A549 (cell line): ENCODE measurements around the gene TMEM186. TPM values are rescaled to one million over a fixed set of nuclear protein-coding genes. Genes with fewer than 3 reads are reported as not detected.

Experiments
- ATAC-seq, 2 experiments: fragments of 200-7000 bp in 1 of 2; fragments of >200 bp in 1 of 2; cut with Nextera tagmentation in 1 of 2; cut with Tn5 transposase in 1 of 2; 3 replicates each; pipeline versions ENCODE4 v1.8.0 to v1.9.1; 2018 to 2020; ENCODE audit warnings: mild to moderate bottlenecking in 1 of 2, moderate library complexity in 1 of 2
- CTCF ChIA-PET: fragments of 300-600 bp; sonication (Branson Sonifier 250); formaldehyde crosslinking; extraction: SDS; loops from one replicate; lab custom pipeline; 2021; ENCODE audit warnings: antibody characterized with exemption, inconsistent platforms; lab: Yijun Ruan, JAX
- POLR2A ChIA-PET: fragments of 350-600 bp; formaldehyde crosslinking; extraction: SDS; loops from one replicate; lab custom pipeline; 2021; ENCODE audit warnings: antibody characterized with exemption, inconsistent platforms; lab: Yijun Ruan, JAX
- DNase-seq, 2 experiments: peaks; one replicate each; pipeline versions ENCODE4 v3.0.0 to v3.0.0-alpha.2; 2011 to 2016; ENCODE audit warnings: low read depth in 1 of 2, low spot score in 1 of 2
- FAIRE-seq: peaks from 2 replicates; lab custom pipeline; 2011; peaks lifted over from hg19 to GRCh38; lab: Jason Lieb, UNC
- H3K27ac ChIP-seq, 2 experiments: fragments of >200 bp; sonication (Bioruptor Twin); formaldehyde crosslinking; 3 replicates each; pipeline ENCODE4 v1.5.1; 2016 to 2017
- H3K4me1 ChIP-seq: fragments of >200 bp; sonication (Bioruptor Twin); formaldehyde crosslinking; 3 replicates; pipeline ENCODE4 v1.6.1; 2016
- H3K4me2 ChIP-seq: fragments of >200 bp; sonication (Bioruptor Twin); formaldehyde crosslinking; 3 replicates; pipeline ENCODE4 v1.6.1; 2016
- H3K4me3 ChIP-seq: fragments of >200 bp; sonication (Bioruptor Twin); formaldehyde crosslinking; 3 replicates; pipeline ENCODE4 v1.5.1; 2016
- H3K9me3 ChIP-seq: fragments of >200 bp; sonication (Bioruptor Twin); formaldehyde crosslinking; 3 replicates; pipeline ENCODE4 v1.6.1; 2016
- ATOH8 ChIP-seq: fragments of 250-450 bp; sonication (Bioruptor Pico); IDR thresholded peaks from 2 replicates; pipeline ENCODE4 v1.5.0; 2020; ENCODE audit warnings: low read depth, mild to moderate bottlenecking, moderate library complexity
- CBX8 ChIP-seq: fragments of 200-600 bp; sonication (generic); IDR thresholded peaks from 2 replicates; pipeline ENCODE4 v1.6.1; 2016
- CHD2 ChIP-seq: fragments of 150-350 bp; IDR thresholded peaks from 2 replicates; pipeline ENCODE4 v1.6.1; 2014; ENCODE audit warnings: low read length; ENCODE audit not compliant: partially characterized antibody
- EHMT2 ChIP-seq: fragments of 200-600 bp; sonication (generic); IDR thresholded peaks from 2 replicates; pipeline ENCODE4 v1.6.1; 2016; ENCODE audit warnings: antibody characterized with exemption, low read depth, mild to moderate bottlenecking, moderate library complexity
- ESRRA ChIP-seq: fragments of 150-350 bp; IDR thresholded peaks from 2 replicates; pipeline ENCODE4 v1.6.1; 2014; ENCODE audit warnings: mild to moderate bottlenecking, low read length, borderline replicate concordance
- FOSB ChIP-seq: fragments of 250-450 bp; sonication (Bioruptor Pico); IDR thresholded peaks from 2 replicates; pipeline ENCODE4 v1.5.0; 2020; ENCODE audit warnings: mild to moderate bottlenecking, moderate library complexity
- HEYL ChIP-seq: fragments of 250-450 bp; sonication (Bioruptor Pico); IDR thresholded peaks from 2 replicates; pipeline ENCODE4 v1.8.0; 2021; ENCODE audit warnings: mild to moderate bottlenecking, moderate library complexity
- HOXA7 ChIP-seq: fragments of 250-450 bp; sonication (Bioruptor Pico); IDR thresholded peaks from 2 replicates; pipeline ENCODE4 v1.5.0; 2020; ENCODE audit warnings: mild to moderate bottlenecking, moderate library complexity
- HOXB13 ChIP-seq: fragments of 250-450 bp; sonication (Bioruptor Pico); IDR thresholded peaks from 2 replicates; pipeline ENCODE4 v1.5.0; 2020; ENCODE audit warnings: low read depth, mild to moderate bottlenecking, moderate library complexity
- JUN ChIP-seq, 2 experiments: fragments of >200 bp; sonication (Bioruptor Twin); formaldehyde crosslinking; IDR thresholded peaks; 2 replicates in 1 of 2; 3 replicates in 1 of 2; pipeline ENCODE4 v1.6.1; 2016 to 2017
- JUNB ChIP-seq: fragments of >200 bp; sonication (Bioruptor Twin); formaldehyde crosslinking; IDR thresholded peaks from 2 replicates; pipeline ENCODE4 v1.6.1; 2016
- KDM5A ChIP-seq: fragments of 200-600 bp; sonication (generic); IDR thresholded peaks from 2 replicates; pipeline ENCODE4 v1.6.1; 2016; ENCODE audit warnings: antibody characterized with exemption, mild to moderate bottlenecking
- NFE2L2 ChIP-seq: fragments of 150-350 bp; conservative IDR thresholded peaks from 2 replicates; pipeline ENCODE4 v1.6.1; 2014; ENCODE audit warnings: low read length
- NPAS2 ChIP-seq: fragments of 250-450 bp; sonication (Bioruptor Pico); IDR thresholded peaks from 2 replicates; pipeline ENCODE4 v1.8.0; 2022; ENCODE audit warnings: mild to moderate bottlenecking, moderate library complexity, borderline replicate concordance
- NR3C1 ChIP-seq: fragments of >200 bp; sonication (Bioruptor Twin); formaldehyde crosslinking; IDR thresholded peaks from 3 replicates; pipeline ENCODE4 v1.6.1; 2017
- PBX3 ChIP-seq: IDR thresholded peaks from 2 replicates; pipeline ENCODE4 v1.6.1; 2012
- POLR2A ChIP-seq: IDR thresholded peaks from 2 replicates; pipeline ENCODE4 v1.6.1; 2012; ENCODE audit warnings: mild to moderate bottlenecking, low read length
- POLR2AphosphoS2 ChIP-seq: conservative IDR thresholded peaks from 2 replicates; pipeline ENCODE4 v1.6.1; 2012; ENCODE audit warnings: low read length, improper control_type of control experiment, inconsistent platforms
- RAD21 ChIP-seq, 2 experiments: fragments of >200 bp in 1 of 2; sonication (Bioruptor Twin) in 1 of 2; formaldehyde crosslinking in 1 of 2; IDR thresholded peaks in 1 of 2; conservative IDR thresholded peaks in 1 of 2; 2 replicates in 1 of 2; 3 replicates in 1 of 2; pipeline ENCODE4 v1.6.1; 2012 to 2018; ENCODE audit warnings: inconsistent platforms in 1 of 2
- RARB ChIP-seq: fragments of 250-450 bp; sonication (Bioruptor Pico); IDR thresholded peaks from 2 replicates; pipeline ENCODE4 v1.8.0; 2021; ENCODE audit warnings: mild to moderate bottlenecking, moderate library complexity
- RFX5 ChIP-seq: fragments of 450-650 bp; IDR thresholded peaks from 2 replicates; pipeline ENCODE4 v1.7.1; 2014; ENCODE audit warnings: antibody characterized with exemption, mild to moderate bottlenecking, moderate library complexity
- SREBF2 ChIP-seq: fragments of 450-650 bp; IDR thresholded peaks from 2 replicates; pipeline ENCODE4 v1.6.1; 2014; ENCODE audit warnings: mild to moderate bottlenecking, moderate library complexity
- TFCP2L1 ChIP-seq: fragments of 250-450 bp; sonication (Bioruptor Pico); IDR thresholded peaks from 2 replicates; pipeline ENCODE4 v1.5.0; 2021; ENCODE audit warnings: mild to moderate bottlenecking
- ZC3H11A ChIP-seq: fragments of 450-650 bp; IDR thresholded peaks from 2 replicates; pipeline ENCODE4 v1.6.1; 2014; ENCODE audit warnings: antibody characterized with exemption, mild to moderate bottlenecking
- ZFP36 ChIP-seq: fragments of 450-650 bp; IDR thresholded peaks from 2 replicates; pipeline ENCODE4 v1.6.1; 2014; ENCODE audit warnings: borderline replicate concordance; ENCODE audit not compliant: partially characterized antibody
- ZNF302 ChIP-seq: fragments of 250-450 bp; sonication (Bioruptor Pico); IDR thresholded peaks from 2 replicates; pipeline ENCODE4 v1.9.0; 2021; ENCODE audit warnings: inconsistent platforms, mild to moderate bottlenecking, moderate library complexity
- WGBS: methylation state at CpG from one replicate; pipeline ENCODE4 v1.1.6; 2017; ENCODE audit errors: missing lambda C conversion rate; 5-methylcytosine and 5-hydroxymethylcytosine counted together
- polyA plus RNA-seq, 4 experiments: library from polyadenylated mRNA; depleted of rRNA in 3 of 4; stranded (reverse); fragments of >200 nt; fragmentation: RNase III in 1 of 4; extraction: RNeasy Plus Mini Kit Qiagen cat#74134 plus additional on column Dnase treatment in 1 of 4; gene quantifications; 2 replicates in 3 of 4; 3 replicates in 1 of 4; pipeline ENCODE4 v1.2.3, GENCODE V29; 2011 to 2017
- TF ChIP-seq, protein P1 (sequence below): fragments of 200-600 bp; sonication (generic); IDR thresholded peaks from 2 replicates; pipeline ENCODE4 v1.6.1; 2016; ENCODE audit warnings: antibody characterized with exemption, mild to moderate bottlenecking, moderate library complexity

TMEM186 gene
- polyA plus RNA-seq, 2 of the 4 experiments (the other 2 are of a cell fraction): 10.9 to 12.7 TPM

GRCh38 chr16:8773537-8773936, 23.9 kb downstream of the TMEM186 start:
- Histone ChIP-seq H3K4me1 (no peaks in the 10 kb centered on the region), H3K27ac (no peak overlapping the region), H3K4me3 (no peak overlapping the region), H3K9me3 (no peaks in the 10 kb centered on the region), H3K4me2 (no peak overlapping the region)
- DNase-seq: no peak
- POLR2A ChIA-PET: no interaction called here
- 11% methylated on average over 3 of the region's 3 CpGs for WGBS
- no peak for FAIRE-seq
- CTCF ChIA-PET: interaction anchor here (1.1 to 1.2 kb wide), 2 partner anchors 9 to 20 kb away, joined by 3 to 4 read pairs; no protein-coding TSS in a partner anchor
- no peak for ATAC-seq
- TF ChIP-seq ATOH8 (CRISPR knock-in tag) (no peak), CBX8 (no peak), POLR2AphosphoS2 (no peak), JUN (IDR thresholded peaks at IDR 0.05) (no peak), ESRRA (no peak), RARB (CRISPR knock-in tag) (no peak), ZC3H11A (no peak), HOXA7 (no peak), FOSB (CRISPR knock-in tag) (no peak), RFX5 (no peak), KDM5A (no peak), NFE2L2 (no peak), EHMT2 (no peak)

- TF ChIP-seq RARB (CRISPR knock-in tag): no peak
- no peak for TF ChIP-seq NPAS2 (CRISPR knock-in tag)
- TF ChIP-seq SREBF2: no peak
- no peak for TF ChIP-seq KDM5A
- TF ChIP-seq ZFP36: no peak
- TF ChIP-seq, all 56 proteins: peak for 0
- DNase-seq (no peak), FAIRE-seq (no peak), ATAC-seq (0 out of 6 replicates have a peak, but pooled peaks of 1 of the 2 experiments have one; percentile 34)
- no peak overlapping the region for H3K4me3 ChIP-seq
- POLR2A ChIA-PET: no interaction called here
- 85% methylated on average over 12 of the region's 12 CpGs for WGBS
- H3K4me2 ChIP-seq: no peak overlapping the region
- no peaks in the 10 kb centered on the region for H3K4me1 ChIP-seq
- H3K27ac ChIP-seq: no peak overlapping the region
- CTCF ChIA-PET: no interaction called here
- no peaks in the 10 kb centered on the region for H3K9me3 ChIP-seq
These were observed 28.7 kb downstream of the TMEM186 start for GRCh38 chr16:8768692-8769091.

DNA sequence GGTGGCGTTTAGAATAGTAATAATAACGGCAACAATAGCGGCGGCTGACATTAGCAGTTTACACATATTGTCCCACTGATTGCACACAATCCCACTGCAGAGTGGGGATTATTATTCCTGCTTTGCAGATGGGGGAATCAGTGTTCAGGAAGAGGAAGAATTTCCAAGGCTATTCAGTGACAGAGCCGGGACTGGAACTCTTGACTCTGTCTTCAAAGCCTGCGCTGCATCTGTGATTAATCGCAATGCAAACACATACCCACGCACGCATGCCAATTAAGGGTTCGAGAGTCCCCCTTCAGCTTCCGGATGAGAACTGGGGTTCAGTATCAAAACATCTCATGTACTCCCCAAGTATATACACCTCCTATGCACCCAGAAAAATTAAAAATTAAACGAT, 29.2 kb downstream of the TMEM186 start:
- Histone ChIP-seq H3K4me2 (no peak overlapping the region), H3K4me3 (no peak overlapping the region), H3K4me1 (no peaks in the 10 kb centered on the region), H3K27ac (no peak overlapping the region)
- no peak for ATAC-seq
- 80% methylated on average over 12 of the region's 12 CpGs for WGBS
- CTCF ChIA-PET: no interaction called here
- TF ChIP-seq POLR2A (no peak), HEYL (CRISPR knock-in tag) (no peak), RAD21 (conservative IDR thresholded peaks at IDR 0.05 in 1 of 2, IDR thresholded peaks at IDR 0.05 in 1 of 2) (no peak), TFCP2L1 (CRISPR knock-in tag) (no peak), PBX3 (no peak), HOXB13 (CRISPR knock-in tag) (no peak), JUNB (no peak), ATOH8 (CRISPR knock-in tag) (no peak), CHD2 (no peak), ZFP36 (no peak), ZNF302 (no peak), ESRRA (no peak), RFX5 (no peak), NR3C1 (no peak)
- TF ChIP-seq, protein P1, sequence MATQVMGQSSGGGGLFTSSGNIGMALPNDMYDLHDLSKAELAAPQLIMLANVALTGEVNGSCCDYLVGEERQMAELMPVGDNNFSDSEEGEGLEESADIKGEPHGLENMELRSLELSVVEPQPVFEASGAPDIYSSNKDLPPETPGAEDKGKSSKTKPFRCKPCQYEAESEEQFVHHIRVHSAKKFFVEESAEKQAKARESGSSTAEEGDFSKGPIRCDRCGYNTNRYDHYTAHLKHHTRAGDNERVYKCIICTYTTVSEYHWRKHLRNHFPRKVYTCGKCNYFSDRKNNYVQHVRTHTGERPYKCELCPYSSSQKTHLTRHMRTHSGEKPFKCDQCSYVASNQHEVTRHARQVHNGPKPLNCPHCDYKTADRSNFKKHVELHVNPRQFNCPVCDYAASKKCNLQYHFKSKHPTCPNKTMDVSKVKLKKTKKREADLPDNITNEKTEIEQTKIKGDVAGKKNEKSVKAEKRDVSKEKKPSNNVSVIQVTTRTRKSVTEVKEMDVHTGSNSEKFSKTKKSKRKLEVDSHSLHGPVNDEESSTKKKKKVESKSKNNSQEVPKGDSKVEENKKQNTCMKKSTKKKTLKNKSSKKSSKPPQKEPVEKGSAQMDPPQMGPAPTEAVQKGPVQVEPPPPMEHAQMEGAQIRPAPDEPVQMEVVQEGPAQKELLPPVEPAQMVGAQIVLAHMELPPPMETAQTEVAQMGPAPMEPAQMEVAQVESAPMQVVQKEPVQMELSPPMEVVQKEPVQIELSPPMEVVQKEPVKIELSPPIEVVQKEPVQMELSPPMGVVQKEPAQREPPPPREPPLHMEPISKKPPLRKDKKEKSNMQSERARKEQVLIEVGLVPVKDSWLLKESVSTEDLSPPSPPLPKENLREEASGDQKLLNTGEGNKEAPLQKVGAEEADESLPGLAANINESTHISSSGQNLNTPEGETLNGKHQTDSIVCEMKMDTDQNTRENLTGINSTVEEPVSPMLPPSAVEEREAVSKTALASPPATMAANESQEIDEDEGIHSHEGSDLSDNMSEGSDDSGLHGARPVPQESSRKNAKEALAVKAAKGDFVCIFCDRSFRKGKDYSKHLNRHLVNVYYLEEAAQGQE: no peak
- TF ChIP-seq, all 56 proteins: peak for 0
- no peaks in the 10 kb centered on the region for H3K9me3 ChIP-seq
- POLR2A ChIA-PET: no interaction called here
- FAIRE-seq: no peak
- no peak for DNase-seq
